Right ventricle myocardium inferior (tissue), 1 donor: ENCODE measurements around the gene TNFAIP3. TPM values are rescaled to one million over a fixed set of nuclear protein-coding genes. Genes with fewer than 3 reads are reported as not detected.
"Not testable (repeated sequence)": the region's sequence is repeated elsewhere in the genome, so short reads cannot be mapped to it uniquely, and the experiment has no call there.

ENCODE experiments used
- ATAC-seq: fragments of 200-7000 bp; cut with Tn5 transposase; one replicate; pipeline ENCODE4 v1.9.1; 2020; ENCODE audit warnings: mild to moderate bottlenecking, moderate library complexity
- DNase-seq: peaks from one replicate; pipeline ENCODE4 v3.0.0; 2021; ENCODE audit errors: missing footprints
- intact Hi-C: fragments of 100-400 bp; cut with DNase I; formaldehyde crosslinking; loops from one replicate; pipeline ENCODE4 v1.11.0; 2022
- total RNA-seq: library from RNA; stranded (reverse); fragmentation: NEBNext Ultra II Directional; extraction: Animal tissue kit (Norgen Biotek cat#: 25700); gene quantifications from one replicate; pipeline ENCODE4 v1.2.1, GENCODE V29; 2021
- donor health status: DM: no; HTN: yes; CAD: no; lungs with severe emphysema.

Gene TNFAIP3
- total RNA-seq, 1 donor from 2014 or later = 6.8 TPM

DNA sequence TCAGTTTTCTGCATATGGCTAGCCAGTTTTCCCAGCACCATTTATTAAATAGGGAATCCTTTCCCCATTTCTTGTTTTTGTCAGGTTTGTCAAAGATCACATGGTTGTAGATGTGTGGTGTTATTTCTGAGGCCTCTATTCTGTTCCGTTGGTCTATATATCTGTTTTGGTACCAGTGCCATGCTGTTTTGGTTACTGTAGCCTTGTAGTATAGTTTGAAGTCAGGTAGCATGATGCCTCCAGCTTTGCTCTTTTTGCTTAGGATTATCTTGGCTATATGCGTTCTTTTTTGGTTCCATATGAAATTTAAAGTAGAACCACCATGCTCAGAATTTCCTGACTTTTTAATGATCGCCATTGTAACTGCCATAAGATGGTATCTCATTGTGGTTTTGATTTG lies 19.2 kb downstream of the TNFAIP3 start:
- ATAC-seq, DNase-seq, intact Hi-C loops: not testable (repeated sequence)

DNA sequence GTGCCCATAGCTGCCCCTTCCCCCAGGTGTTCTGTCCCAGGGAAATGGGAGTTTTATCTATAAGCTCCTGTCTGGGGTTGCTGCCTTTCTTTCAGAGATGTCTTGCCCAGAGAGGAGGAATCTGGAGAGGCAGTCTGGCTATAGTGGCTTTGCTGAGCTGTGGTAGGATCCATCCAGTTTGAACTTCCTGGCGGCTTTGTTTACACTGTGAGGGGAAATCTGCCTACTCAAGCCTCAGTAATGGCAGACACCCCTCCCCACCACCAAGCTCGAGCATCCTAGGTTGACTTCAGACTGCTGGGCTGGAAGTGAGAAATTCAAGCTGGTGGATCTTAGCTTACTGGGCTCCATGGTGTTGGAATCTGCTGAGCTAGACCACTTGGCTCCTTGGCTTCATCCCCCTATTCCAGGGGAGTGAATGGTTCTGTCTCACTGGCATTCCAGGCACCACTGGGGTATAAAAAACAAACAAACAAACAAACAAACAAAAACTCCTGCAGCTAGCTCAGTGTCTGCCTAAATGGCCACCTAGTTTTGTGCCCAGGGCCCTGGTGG lies 24.0 kb downstream of the TNFAIP3 start:
- DNase-seq (no peak), ATAC-seq (no peak)
- intact Hi-C loops = no loop called here

DNA sequence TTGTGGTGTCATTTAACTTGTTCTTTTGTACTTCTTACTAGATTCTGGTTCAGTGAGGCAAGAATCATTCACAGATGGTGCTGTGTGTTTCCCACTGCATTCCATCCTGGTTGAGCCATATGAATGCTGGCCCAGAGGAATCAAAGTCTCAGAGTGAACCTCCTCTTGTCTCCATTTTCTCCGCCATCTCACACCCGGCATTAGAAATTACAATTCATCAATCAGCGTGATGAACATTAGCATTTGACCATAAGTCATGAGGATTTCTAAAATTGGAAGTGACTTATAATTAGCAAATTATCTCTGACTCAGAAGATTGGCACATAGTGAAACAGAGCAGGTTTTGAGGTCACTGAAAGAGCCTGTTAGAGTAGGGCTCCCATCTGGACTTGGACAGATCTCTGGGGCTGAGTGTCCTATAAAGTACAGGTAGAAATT lies 25.2 kb downstream of the TNFAIP3 start:
- ATAC-seq = peak; percentile 50

DNA sequence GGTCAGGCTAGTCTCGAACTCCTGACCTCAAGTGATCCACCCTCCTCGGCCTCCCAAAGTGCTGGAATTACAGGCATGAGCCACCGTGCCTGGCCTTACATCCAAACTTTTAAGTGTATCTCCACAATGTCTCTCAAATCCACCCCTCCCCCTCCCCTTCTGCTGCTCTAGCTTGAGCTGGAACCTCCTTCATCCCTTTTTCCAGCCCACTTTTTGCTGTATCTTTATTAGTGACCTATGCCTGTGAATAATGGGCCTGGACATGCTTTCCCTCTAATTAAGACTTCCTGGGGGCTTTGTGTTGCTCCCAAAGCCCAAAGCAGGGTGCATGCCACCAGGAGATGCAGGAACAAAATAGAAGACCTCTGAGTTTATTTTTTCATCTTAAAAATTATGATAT lies 26.1 kb downstream of the TNFAIP3 start:
- DNase-seq = no peak
- intact Hi-C loops = no loop called here
- ATAC-seq = no peak

More for the DNA sequence above, 25.2 kb downstream of the TNFAIP3 start:
- DNase-seq = no peak
- intact Hi-C loops = no loop called here

DNA sequence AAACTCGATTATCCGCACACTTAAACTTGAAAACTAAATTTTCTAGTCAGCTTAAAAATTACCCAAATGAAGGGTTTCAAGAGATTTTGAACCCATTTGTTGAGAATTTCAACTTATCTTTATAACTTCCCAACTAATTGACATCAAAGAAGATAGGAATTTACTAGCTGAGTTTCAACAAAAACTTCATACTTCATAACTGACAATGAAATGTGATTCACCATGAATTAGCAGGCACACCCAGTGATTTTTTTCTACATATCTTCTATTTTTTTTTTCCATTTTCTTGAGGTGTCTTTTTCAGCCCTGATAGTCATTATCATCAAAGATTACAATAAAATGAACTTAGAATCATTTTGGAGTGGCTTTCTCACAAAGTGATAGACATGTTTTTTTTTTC lies 26.7 kb downstream of the TNFAIP3 start:
- no peak for DNase-seq
- ATAC-seq = no peak
- intact Hi-C loops = no loop called here

DNA sequence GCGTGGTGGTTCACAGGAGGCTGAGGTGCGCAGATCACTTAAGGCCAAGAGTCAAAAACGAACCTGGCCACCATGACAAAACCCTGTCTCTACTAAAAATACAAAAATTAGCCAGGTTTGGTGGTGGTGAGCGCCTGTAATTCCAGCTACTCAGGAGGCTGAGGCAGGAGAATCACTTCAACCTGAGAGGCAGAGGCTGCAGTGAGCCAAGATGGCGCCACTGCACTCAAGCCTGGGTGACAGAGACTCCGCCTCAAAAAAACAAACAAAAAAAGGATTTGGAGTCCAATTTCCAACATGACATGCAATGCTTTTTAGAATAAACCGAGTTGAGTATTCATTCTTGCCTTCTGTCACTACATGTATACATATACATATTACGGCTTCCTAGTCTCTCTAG lies 27.3 kb downstream of the TNFAIP3 start:
- DNase-seq, intact Hi-C loops, ATAC-seq: not testable (repeated sequence)

DNA sequence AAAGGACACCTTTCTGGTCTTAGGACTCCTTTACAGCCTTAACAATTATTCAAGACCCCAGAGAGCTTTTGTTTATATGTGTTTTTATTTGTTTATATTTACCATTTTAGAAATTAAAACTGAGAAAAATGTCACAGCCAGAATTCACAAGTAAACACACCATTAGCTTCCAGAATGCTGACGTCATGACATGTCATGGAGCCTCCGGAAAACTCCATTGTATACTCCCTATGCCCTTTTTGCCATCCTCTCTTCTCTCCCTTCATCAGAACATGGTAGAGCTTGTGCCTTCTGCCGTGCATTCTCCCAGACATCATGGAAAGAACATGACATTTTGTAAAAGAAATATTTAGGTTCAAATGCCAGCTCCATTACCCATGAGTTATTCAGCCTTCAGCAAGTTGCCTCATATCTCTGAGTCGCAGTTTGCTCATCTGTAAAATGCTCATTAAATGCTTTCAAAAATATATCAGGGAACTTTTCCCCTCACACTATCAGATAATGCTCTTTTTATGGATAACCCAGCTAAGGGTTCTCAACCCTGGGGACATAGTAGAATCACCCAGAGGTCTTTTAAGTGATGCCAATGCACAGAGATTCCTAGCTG lies 27.8 kb downstream of the TNFAIP3 start:
- no peak for ATAC-seq
- intact Hi-C loops = no loop called here

DNA sequence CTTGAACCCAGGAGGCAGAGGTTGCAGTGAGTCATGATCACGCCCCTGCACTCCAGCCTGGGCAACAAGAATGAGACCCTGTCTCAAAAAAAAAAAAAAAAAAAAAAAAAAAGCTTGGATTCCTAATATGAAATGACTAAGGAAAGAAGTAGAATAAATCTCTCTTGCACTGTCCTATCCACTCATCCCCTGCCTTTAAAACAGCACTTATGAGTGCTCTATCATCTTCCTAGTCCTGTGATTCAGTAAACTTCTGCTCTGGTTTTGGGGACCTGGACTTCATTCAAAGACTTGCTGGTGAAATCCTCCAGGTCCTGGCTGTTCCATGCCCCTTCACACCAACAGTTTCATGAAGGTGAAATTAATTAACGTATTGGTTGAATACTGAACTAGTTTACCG lies 29.6 kb downstream of the TNFAIP3 start:
- no peak for ATAC-seq
- intact Hi-C loops = no loop called here
- no peak for DNase-seq

More for the DNA sequence above, 27.8 kb downstream of the TNFAIP3 start:
- DNase-seq = no peak

DNA sequence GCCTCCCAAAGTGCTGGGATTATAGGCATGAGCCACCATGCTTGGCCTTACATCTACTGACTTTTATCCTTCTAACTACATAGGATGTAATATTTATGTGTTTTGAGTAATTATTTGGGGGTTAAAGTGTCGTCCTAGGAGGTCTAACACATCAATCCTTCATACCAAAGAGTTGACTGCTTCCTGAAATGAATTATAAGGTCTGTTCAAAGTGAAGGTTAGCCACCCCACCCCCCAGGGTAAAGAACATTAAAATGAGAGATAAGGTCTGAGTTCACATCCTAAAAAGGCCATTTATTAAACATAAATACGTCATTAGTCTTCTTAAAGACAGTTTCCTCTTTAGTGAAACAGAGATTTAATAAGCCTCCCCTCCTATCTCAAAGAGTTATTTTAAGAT lies 33.8 kb downstream of the TNFAIP3 start:
- ATAC-seq (no peak), DNase-seq (no peak)
- intact Hi-C loops = no loop called here

DNA sequence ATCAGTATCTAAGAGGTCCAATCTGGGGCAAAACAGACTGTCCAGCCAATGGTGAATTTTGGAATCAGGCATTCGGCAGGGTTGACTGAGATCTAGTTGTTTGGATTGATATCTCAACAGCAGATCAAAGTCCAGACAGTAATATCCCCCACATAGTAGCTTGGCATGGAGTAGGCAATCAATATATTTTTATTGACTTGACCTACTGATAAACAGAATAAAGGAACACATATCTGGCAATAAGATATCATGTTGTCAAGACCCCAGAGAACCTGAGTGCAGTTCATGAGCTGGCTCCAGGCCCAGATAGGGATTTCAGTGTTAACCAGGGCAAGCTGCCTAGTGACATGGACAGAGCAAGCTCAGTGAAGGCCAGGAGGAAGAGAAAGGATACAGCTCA lies 34.4 kb downstream of the TNFAIP3 start:
- DNase-seq (no peak), ATAC-seq (no peak)
- intact Hi-C loops = no loop called here

DNA sequence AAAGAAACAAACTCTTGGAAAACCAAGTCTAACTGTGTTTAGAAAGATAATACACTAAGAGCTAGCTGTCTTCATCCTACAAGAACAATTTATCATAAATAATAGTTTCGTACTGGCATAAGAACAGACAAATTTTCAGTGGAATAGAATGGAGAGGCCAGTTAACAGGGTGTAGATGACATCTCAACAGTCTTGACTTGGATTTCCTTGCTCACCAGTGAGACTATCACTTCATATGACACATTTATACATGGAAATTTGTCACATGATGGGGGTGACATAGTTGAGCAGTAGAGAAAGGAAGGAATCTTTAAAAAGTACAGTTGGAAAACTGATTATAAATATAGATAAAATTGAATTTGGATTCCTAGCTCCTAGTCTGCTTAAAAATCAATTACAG lies 35.6 kb downstream of the TNFAIP3 start:
- intact Hi-C loops = no loop called here
- ATAC-seq (no peak), DNase-seq (no peak)

DNA sequence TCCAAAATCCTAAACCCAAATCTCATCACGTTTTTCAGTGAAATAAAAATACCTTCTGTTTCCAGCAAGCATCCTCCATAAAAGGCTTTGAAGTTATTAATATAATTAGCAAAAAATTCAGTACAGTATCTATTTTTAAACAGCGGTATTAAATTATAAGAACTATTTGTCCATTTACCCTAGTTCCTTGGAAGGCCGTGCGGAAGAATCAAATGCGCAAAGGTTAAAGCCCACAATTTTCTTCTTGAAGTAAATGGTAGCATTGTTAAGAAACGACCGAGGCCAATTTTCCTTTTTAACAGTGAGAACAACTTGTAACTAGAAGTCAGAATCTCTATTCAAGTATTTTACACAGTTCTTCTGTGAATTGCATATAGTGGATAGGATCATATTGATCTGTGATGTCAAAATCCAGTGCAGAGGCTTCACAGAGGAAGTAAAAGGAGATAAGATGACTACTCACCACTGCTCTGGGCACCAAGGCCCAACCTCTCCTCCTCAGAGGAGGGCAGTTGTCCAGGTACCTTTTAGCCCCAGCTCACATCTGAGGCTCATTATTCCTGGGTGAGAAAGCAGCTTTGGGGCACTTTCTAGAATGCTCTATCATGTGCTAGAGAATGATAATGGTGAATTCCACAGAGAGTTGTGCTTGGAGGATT lies 36.3 kb downstream of the TNFAIP3 start:
- intact Hi-C loops = no loop called here
- DNase-seq = no peak
- no peak for ATAC-seq

DNA sequence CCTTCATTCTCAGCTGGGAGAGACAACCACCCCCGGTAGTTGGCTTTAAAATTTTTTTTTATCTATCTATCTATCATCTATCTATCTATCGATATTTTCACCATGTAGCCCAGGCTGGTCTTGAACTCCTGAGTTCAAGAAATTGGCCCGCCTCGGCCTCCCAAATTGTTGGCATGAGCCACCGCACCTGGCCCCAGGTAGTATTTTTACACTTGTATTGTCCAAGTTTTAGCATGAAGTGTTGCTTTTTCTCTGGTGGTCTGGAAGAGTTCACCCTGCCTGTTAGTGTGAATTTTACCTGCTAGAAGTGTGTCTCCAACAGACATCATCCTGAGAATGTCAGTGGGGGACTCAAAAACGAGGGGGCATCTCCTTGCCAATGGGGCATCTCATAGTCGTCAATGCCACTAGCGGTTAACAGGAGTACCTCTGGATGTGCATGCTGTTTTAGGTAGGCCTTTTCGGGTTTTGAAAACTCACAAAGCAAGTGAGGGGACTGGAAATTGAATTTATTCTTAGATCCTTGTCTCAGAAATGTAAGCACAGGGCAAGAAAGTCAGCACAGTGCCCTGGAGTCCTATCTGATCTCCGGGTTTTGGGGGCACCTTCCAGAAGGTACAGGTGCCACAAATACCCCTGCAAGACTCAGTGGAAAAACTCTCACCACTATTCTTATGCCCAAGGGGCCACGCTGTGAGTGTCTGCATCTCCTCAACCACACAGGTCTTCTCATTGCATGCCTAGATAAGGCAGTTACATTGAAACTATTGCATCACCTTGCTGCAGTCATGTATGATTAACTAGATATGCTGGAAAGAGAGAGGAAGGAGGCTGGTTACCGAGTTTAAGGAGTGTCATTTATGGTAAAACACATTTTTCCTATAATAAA lies 37.1 kb downstream of the TNFAIP3 start:
- DNase-seq (no peak), ATAC-seq (no peak)
- intact Hi-C loops = no loop called here

DNA sequence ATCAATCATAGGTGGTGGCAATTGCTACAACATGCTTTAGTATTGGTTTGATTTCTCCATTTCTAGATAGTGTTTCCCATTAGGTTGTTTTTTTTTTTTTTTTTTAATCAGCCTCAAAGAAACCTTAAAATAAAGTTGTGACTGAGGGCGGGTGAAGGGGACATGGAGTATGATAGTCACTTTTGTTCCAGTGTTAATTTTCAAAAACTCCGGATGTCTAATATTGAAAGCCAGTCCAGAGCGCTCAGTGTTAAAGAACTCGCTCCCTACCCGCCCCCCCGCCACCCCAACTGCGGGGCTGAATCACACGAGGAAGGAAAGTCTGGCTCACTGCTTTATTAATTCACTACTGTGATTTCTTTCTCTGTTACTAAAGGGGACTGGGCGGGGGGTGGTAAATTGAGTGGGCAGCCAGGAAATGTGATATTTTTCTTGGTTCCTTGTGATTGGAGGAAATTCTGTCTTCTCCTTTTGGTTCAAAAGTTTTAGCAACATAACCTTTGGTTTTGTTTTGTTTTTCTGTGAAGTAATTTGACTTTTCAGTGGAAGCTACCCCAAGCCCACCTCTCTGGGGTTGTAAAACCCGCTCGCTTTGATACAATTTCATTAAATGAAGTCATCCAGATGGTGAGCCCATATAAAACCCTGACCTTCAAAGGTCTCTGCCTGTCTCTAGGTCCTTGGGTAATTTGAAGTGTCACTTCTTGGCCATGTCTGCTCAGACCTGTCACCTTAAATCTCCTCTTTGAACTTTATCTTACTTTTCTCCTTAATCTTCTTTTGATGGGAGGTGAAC lies 38.0 kb downstream of the TNFAIP3 start:
- DNase-seq = no peak
- no peak for ATAC-seq
- intact Hi-C loops = no loop called here

DNA sequence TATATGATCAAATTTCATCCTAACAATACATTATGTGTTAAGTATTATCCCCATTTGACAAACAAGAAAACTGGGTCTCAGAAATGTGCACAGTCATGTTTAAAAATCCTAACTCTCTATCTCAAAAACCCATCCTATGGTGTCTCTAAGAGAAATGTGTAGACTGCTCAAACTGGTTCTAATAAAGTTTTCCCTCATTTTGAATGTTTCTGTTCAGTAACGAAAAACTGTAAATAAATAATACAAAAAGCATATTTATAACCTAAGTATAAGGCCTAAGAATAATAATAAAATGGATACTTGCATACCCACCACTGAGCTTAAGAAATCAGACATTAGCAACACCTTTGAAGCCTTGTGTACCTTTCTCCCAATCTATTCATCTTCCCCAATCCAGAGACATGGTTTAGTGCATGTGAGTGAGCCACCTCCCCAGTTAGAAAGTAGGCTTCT lies 39.0 kb downstream of the TNFAIP3 start:
- DNase-seq = no peak
- no peak for ATAC-seq
- intact Hi-C loops = no loop called here

DNA sequence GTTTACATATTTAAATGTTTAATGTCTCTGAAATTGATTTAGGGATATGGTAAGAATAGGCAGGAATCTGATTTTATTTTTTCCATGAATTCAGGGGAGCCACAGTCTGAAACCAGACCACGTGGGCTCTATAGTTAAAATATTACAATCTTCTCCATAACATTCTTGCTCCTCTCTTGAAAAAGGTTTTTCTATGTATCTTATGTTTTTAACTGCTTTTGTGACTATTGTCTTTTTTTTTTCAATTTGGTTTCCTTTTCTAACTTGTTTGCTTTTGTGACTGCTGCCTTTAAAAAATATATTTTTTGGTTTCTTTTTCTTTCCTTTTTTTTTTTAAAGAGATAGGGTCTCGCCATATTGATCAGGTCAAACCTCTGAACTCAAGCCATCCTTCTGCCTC lies 40.1 kb downstream of the TNFAIP3 start:
- DNase-seq (no peak), ATAC-seq (no peak)
- intact Hi-C loops = no loop called here

DNA sequence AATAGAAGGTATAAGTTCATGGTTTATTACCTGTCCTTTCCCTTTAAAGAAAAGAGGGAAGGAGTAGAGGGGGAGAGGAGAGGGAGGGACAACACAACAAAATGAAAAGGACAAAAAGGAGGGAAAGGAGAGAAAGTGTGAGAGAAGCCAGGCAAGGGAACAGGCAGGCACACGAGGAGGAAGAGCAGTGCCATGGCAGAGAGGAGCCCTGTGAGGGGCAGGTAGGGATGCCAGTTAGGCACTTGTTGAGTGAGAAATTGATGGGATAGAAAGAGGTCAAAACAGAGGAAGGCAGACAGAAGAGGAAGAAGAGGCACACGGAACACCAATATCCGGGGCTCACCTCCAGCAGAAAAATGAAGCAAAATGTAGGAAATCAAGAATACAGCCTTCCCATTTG lies 42.5 kb downstream of the TNFAIP3 start:
- intact Hi-C loops = no loop called here
- ATAC-seq = no peak
- DNase-seq = no peak

DNA sequence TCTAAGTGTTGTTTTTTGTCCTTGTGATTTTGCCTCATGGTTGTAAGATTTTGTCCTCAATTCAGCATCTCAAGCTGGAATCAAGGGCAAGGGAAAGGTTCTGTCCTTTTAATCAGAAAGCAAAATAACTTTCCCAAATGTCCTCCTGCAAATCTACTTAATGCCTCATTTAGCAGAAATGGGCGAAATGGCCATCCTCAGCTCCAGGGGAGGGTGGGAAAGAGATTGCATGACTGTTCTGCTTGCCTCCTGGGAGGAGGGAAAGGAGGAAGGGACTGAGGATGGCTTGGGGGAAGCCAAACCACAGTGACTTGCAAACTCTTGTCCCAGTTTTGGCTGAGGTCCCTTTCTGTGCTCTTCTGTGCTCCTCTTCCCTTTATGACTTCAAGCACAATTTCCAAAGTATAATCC lies 43.4 kb downstream of the TNFAIP3 start:
- intact Hi-C loops = no loop called here
- DNase-seq (no peak), ATAC-seq (peak; percentile 79)
